GM12873 (cell line): Measurements from ENCODE around the gene IQCM.

ENCODE experiments used
- TF ChIP-seq, protein P1 (sequence below): IDR thresholded peaks from 2 replicates; pipeline ENCODE4 v1.5.1; 2012; ENCODE audit warnings: low read depth, mild to moderate bottlenecking, moderate library complexity, low read length, control low read depth; ENCODE audit not compliant: insufficient read depth; ENCODE audit errors: missing control alignments

The IQCM gene

DNA sequence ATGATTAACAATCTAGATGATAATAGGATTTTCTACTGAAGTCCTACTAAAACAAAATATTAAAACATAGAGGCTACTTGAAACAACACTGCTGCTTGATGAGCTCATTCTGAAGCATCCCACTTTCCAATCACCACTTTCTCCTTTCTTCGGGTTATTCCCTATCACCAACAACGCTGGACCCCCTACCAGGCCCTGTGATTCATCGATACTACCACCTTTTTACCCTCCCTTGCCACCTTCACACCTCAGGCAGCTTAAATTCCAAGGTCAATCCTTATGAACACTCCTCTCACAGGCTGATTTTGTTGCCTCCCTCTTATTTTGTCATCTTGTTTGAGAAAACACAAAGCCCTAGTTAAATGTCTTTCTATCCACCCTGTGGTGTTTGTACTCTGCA is 102.6 kb downstream of the IQCM start:
- TF ChIP-seq, protein P1, sequence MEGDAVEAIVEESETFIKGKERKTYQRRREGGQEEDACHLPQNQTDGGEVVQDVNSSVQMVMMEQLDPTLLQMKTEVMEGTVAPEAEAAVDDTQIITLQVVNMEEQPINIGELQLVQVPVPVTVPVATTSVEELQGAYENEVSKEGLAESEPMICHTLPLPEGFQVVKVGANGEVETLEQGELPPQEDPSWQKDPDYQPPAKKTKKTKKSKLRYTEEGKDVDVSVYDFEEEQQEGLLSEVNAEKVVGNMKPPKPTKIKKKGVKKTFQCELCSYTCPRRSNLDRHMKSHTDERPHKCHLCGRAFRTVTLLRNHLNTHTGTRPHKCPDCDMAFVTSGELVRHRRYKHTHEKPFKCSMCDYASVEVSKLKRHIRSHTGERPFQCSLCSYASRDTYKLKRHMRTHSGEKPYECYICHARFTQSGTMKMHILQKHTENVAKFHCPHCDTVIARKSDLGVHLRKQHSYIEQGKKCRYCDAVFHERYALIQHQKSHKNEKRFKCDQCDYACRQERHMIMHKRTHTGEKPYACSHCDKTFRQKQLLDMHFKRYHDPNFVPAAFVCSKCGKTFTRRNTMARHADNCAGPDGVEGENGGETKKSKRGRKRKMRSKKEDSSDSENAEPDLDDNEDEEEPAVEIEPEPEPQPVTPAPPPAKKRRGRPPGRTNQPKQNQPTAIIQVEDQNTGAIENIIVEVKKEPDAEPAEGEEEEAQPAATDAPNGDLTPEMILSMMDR = no peak

GRCh38 chr4:149711593-149712365 is 103.9 kb downstream of the IQCM start:
- TF ChIP-seq, protein P1 = no peak

GRCh38 chr4:149709640-149710039 is 106.0 kb downstream of the IQCM start:
- TF ChIP-seq, protein P1 = no peak

GRCh38 chr4:149708513-149709130 is 107.0 kb downstream of the IQCM start:
- TF ChIP-seq, protein P1 = no peak

DNA sequence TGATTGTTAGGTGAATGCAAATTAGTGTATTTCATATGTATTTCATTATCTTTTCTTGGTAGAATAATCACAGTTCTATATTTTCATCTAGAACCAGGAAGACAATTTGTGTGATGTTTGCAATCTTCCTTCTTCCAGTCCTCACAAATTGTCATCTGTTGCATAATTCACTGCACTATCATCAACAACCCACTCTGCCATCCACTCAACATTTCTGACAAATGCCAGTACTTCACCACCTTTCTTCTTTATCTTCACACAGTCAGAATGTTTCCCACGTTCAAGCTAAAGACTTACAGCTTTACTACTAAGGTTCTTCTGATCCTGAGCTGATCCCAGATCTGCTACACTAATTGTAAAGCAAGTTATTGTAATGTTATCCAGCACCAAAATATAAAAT is 107.8 kb downstream of the IQCM start:
- TF ChIP-seq, protein P1 = no peak

DNA sequence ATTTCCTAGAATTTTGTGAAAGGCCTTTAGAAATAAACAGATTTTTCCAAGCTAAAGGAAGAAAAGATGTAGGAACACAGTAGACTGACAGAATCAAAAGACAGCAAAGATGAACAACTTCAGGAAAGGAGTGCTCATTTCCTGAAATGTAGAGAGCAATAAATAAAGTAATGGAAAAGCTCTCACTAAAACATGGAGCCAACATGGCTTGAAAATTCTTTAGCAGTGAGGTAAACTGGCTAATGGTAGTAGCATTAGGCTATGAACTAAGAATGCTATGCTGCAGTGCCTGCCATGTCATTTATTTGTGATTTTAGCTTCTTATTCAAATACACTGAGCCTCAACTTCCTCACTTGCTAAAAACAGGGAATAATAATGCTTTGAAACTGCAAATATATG is 108.7 kb downstream of the IQCM start:
- TF ChIP-seq, protein P1 = no peak

GRCh38 chr4:149702414-149703293 is 113.0 kb downstream of the IQCM start:
- TF ChIP-seq, protein P1 = no peak
